HEK293 (cell line): ENCODE results near the gene KIFAP3.

Experiments
- CTCF ChIA-PET: fragments of 350-600 bp; formaldehyde crosslinking; extraction: SDS; loops from one replicate; lab custom pipeline; 2021; ENCODE audit warnings: antibody characterized with exemption; lab: Yijun Ruan, JAX
- POLR2A ChIA-PET: fragments of 300-600 bp; formaldehyde crosslinking; extraction: SDS; loops from one replicate; lab custom pipeline; 2020; ENCODE audit warnings: antibody characterized with exemption, inconsistent platforms; lab: Yijun Ruan, JAX
- H3K27ac ChIP-seq: fragments of 200-500 bp; sonication (Bioruptor generic); 2 replicates; pipeline ENCODE4 v1.5.1; 2014; ENCODE audit warnings: low read depth, low read length, control low read depth, inconsistent platforms; ENCODE audit errors: extremely low read depth
- H3K36me3 ChIP-seq, 2 experiments: fragments of 200-500 bp in 1 of 2; sonication (Bioruptor generic) in 1 of 2; 1 replicate in 1 of 2; 2 replicates in 1 of 2; pipeline ENCODE4 v1.5.1; 2014 to 2017; ENCODE audit warnings: inconsistent platforms in 2 of 2, low read length in 2 of 2; ENCODE audit not compliant: control insufficient read depth in 2 of 2, insufficient read depth in 1 of 2
- H3K4me1 ChIP-seq: fragments of 200-500 bp; sonication (Bioruptor generic); 2 replicates; pipeline ENCODE4 v1.5.1; 2014; ENCODE audit warnings: mild to moderate bottlenecking, low read length, inconsistent platforms; ENCODE audit not compliant: control insufficient read depth, insufficient read depth
- H3K4me3 ChIP-seq: 2 replicates; pipeline ENCODE4 v1.5.1; 2011; ENCODE audit warnings: low read depth, mild to moderate bottlenecking, control low read depth, low read length, moderate library complexity
- H3K9me3 ChIP-seq: fragments of 200-500 bp; sonication (Bioruptor generic); 2 replicates; pipeline ENCODE4 v1.5.1; 2014; ENCODE audit warnings: low read depth, low read length, inconsistent platforms; ENCODE audit not compliant: control insufficient read depth, insufficient read depth
- YY1 ChIP-seq: fragments of 450-650 bp; formaldehyde crosslinking; IDR thresholded peaks from 2 replicates; pipeline ENCODE4 v1.5.1; 2018; ENCODE audit warnings: missing biosample characterization, missing genetic modification characterization
- ZBTB17 ChIP-seq: fragments of 450-650 bp; formaldehyde crosslinking; IDR thresholded peaks from 2 replicates; pipeline ENCODE4 v1.5.1; 2016; ENCODE audit warnings: missing biosample characterization, missing genetic modification characterization
- ZFP3 ChIP-seq: fragments of 450-650 bp; formaldehyde crosslinking; IDR thresholded peaks from 2 replicates; pipeline ENCODE4 v1.5.1; 2016; ENCODE audit warnings: low read depth, missing biosample characterization, missing genetic modification characterization
- ZNF114 ChIP-seq: fragments of 450-650 bp; formaldehyde crosslinking; IDR thresholded peaks from 2 replicates; pipeline ENCODE4 v1.5.0; 2017; ENCODE audit warnings: missing biosample characterization, missing genetic modification characterization
- ZNF157 ChIP-seq: fragments of 450-650 bp; formaldehyde crosslinking; IDR thresholded peaks from 2 replicates; pipeline ENCODE4 v1.5.1; 2016; ENCODE audit warnings: missing biosample characterization, missing genetic modification characterization
- ZNF175 ChIP-seq: fragments of 450-650 bp; formaldehyde crosslinking; IDR thresholded peaks from 2 replicates; pipeline ENCODE4 v1.5.1; 2016; ENCODE audit warnings: missing biosample characterization, missing genetic modification characterization
- ZNF19 ChIP-seq: fragments of 450-650 bp; formaldehyde crosslinking; IDR thresholded peaks from 2 replicates; pipeline ENCODE4; 2016; ENCODE audit warnings: missing biosample characterization, missing genetic modification characterization, low read depth
- ZNF2 ChIP-seq: fragments of 450-650 bp; formaldehyde crosslinking; IDR thresholded peaks from 2 replicates; pipeline ENCODE4 v1.5.1; 2016; ENCODE audit warnings: missing biosample characterization, missing genetic modification characterization
- ZNF214 ChIP-seq: fragments of 450-650 bp; formaldehyde crosslinking; IDR thresholded peaks from 2 replicates; pipeline ENCODE4 v1.5.1; 2017; ENCODE audit warnings: missing biosample characterization, mild to moderate bottlenecking, missing genetic modification characterization, borderline replicate concordance
- ZNF248 ChIP-seq: fragments of 450-650 bp; formaldehyde crosslinking; IDR thresholded peaks from 2 replicates; pipeline ENCODE4 v1.5.1; 2017; ENCODE audit warnings: missing biosample characterization, missing genetic modification characterization
- ZNF391 ChIP-seq: fragments of 450-650 bp; formaldehyde crosslinking; IDR thresholded peaks from 2 replicates; pipeline ENCODE4 v1.5.1; 2016; ENCODE audit warnings: low read depth, missing biosample characterization, missing genetic modification characterization, borderline replicate concordance
- ZNF510 ChIP-seq: fragments of 450-650 bp; formaldehyde crosslinking; IDR thresholded peaks from 2 replicates; pipeline ENCODE4 v1.5.1; 2018; ENCODE audit warnings: mild to moderate bottlenecking, missing genetic modification characterization, missing biosample characterization; ENCODE audit not compliant: insufficient replicate concordance
- ZNF549 ChIP-seq: fragments of 450-650 bp; IDR thresholded peaks from 2 replicates; pipeline ENCODE4 v1.5.1; 2018; ENCODE audit warnings: missing biosample characterization, missing genetic modification characterization, mild to moderate bottlenecking, inconsistent platforms, moderate library complexity
- ZNF555 ChIP-seq: fragments of 450-650 bp; formaldehyde crosslinking; conservative IDR thresholded peaks from 2 replicates; pipeline ENCODE4 v1.5.1; 2017; ENCODE audit warnings: missing biosample characterization, mild to moderate bottlenecking, missing genetic modification characterization, inconsistent platforms
- ZNF600 ChIP-seq: fragments of 450-650 bp; formaldehyde crosslinking; IDR thresholded peaks from 2 replicates; pipeline ENCODE4 v1.5.1; 2016; ENCODE audit warnings: missing biosample characterization, missing genetic modification characterization
- ZNF623 ChIP-seq: fragments of 450-650 bp; formaldehyde crosslinking; IDR thresholded peaks from 2 replicates; pipeline ENCODE4 v1.5.1; 2016; ENCODE audit warnings: missing biosample characterization, missing genetic modification characterization
- ZNF658 ChIP-seq: fragments of 450-650 bp; formaldehyde crosslinking; IDR thresholded peaks from 2 replicates; pipeline ENCODE4; 2016; ENCODE audit warnings: missing biosample characterization, missing genetic modification characterization
- ZNF664 ChIP-seq: fragments of 450-650 bp; formaldehyde crosslinking; IDR thresholded peaks from 2 replicates; pipeline ENCODE4 v1.5.1; 2016; ENCODE audit warnings: missing biosample characterization, missing genetic modification characterization
- ZNF768 ChIP-seq: fragments of 450-650 bp; formaldehyde crosslinking; IDR thresholded peaks from 2 replicates; pipeline ENCODE4 v1.5.1; 2018; ENCODE audit warnings: missing biosample characterization, mild to moderate bottlenecking, missing genetic modification characterization
- ZSCAN16 ChIP-seq: fragments of 450-650 bp; formaldehyde crosslinking; IDR thresholded peaks from 2 replicates; pipeline ENCODE4 v1.5.1; 2016; ENCODE audit warnings: missing biosample characterization, missing genetic modification characterization
- TF ChIP-seq, protein P1 (sequence below): fragments of 450-650 bp; IDR thresholded peaks from 2 replicates; pipeline ENCODE4 v1.5.1; 2018; ENCODE audit warnings: missing biosample characterization, mild to moderate bottlenecking, missing genetic modification characterization
- TF ChIP-seq, protein P2 (sequence below): fragments of 450-650 bp; formaldehyde crosslinking; IDR thresholded peaks from 2 replicates; pipeline ENCODE4 v1.5.1; 2016; ENCODE audit warnings: missing biosample characterization, missing genetic modification characterization
- TF ChIP-seq, protein P3 (sequence below): fragments of 450-650 bp; formaldehyde crosslinking; IDR thresholded peaks from 2 replicates; pipeline ENCODE4 v1.5.1; 2016; ENCODE audit warnings: missing biosample characterization, missing genetic modification characterization

Gene KIFAP3

DNA sequence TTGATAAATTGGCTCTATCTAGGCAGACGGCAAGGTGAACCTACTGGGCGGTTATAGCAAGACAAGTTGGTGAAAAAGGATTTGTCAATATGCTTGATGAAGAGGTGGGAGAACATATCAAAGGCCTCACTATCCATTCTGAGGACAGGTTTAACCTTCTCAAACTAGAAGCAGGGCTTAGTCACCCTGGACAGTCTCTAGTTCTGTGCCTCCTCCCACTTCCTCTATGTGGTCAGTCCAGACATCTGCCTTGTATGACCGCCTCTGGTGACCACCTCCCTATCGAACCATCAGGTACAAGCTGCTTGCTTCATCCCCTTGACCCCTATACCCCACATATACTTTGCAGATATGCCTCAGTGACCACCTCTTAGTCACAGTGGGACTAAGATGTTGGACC is 178.5 kb downstream of the KIFAP3 start:
- ChIA-PET CTCF (interaction anchor here (0.7 kb wide), 1 partner anchor 183 kb away, joined by 3 read pairs; no protein-coding TSS in a partner anchor), POLR2A (no interaction called here)

DNA sequence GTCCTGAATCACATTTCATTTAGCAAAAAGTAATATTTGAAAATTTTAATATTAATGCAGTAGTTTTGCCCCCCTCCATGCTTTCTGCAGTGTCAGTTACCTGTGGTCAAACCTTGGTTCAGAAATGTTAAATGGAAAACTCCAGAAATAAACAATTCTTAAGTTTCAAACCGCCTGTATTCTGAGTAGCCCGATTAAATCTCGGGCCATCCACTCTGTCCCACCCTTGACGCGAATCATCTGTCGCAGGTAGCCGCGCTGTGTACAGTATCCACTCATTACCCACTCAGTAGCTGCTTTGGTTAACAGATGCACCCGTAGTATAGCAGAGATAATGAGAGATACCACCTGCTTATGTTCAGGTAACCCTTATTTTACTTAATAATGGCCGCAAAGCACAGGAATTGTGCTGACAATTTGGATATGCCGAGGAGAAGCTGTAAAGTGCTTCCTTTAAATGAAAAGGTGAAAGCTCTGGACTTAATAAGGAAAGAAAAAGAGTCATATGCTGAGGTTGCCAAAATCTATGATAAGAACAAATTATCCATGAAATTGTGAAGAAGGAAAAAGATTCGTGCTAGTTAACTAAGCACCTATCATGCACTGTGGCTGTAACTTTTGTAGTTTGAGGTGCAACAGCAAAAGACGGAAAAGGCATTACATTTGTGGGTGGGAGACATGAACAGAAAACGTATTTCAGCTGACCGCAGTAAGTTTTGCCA is 179.9 kb downstream of the KIFAP3 start:
- CTCF ChIA-PET, result interaction anchor here (0.5 to 0.9 kb wide), 2 partner anchors 10 to 85 kb away, joined by 3 to 5 read pairs; no protein-coding TSS in a partner anchor
- H3K36me3 ChIP-seq, result no peaks in the 10 kb centered on the region
- no peaks in the 10 kb centered on the region for H3K9me3 ChIP-seq
- POLR2A ChIA-PET, result interaction anchor here (0.7 to 2.3 kb wide), 8 partner anchors 7 to 101 kb away, joined by 3 to 16 read pairs (median 5); partner anchors contain the start of gene METTL18
- peak overlapping the region; percentile 19 for H3K4me3 ChIP-seq
- TF ChIP-seq, protein P1, sequence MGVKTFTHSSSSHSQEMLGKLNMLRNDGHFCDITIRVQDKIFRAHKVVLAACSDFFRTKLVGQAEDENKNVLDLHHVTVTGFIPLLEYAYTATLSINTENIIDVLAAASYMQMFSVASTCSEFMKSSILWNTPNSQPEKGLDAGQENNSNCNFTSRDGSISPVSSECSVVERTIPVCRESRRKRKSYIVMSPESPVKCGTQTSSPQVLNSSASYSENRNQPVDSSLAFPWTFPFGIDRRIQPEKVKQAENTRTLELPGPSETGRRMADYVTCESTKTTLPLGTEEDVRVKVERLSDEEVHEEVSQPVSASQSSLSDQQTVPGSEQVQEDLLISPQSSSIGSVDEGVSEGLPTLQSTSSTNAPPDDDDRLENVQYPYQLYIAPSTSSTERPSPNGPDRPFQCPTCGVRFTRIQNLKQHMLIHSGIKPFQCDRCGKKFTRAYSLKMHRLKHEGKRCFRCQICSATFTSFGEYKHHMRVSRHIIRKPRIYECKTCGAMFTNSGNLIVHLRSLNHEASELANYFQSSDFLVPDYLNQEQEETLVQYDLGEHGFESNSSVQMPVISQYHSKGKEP, result no peak
- TF ChIP-seq ZNF600 (no peak), ZNF664 (tag by site-specific recombination) (peak; percentile 41; the same call in 1 of the 2 replicates)
- H3K27ac ChIP-seq, result no peak overlapping the region
- H3K4me1 ChIP-seq, result peaks cover 17% of the 10 kb centered on the region

More for the DNA sequence above, 178.5 kb downstream of the KIFAP3 start:
- H3K9me3 ChIP-seq, result no peaks in the 10 kb centered on the region
- no peak overlapping the region for H3K4me3 ChIP-seq
- peaks cover 10% of the 10 kb centered on the region; the same call in 1 of the 2 replicates for H3K4me1 ChIP-seq
- no peaks in the 10 kb centered on the region for H3K36me3 ChIP-seq
- no peak overlapping the region for H3K27ac ChIP-seq
- TF ChIP-seq ZNF664 (tag by site-specific recombination) (no peak), ZNF114 (tag by site-specific recombination) (no peak), ZNF768 (no peak), ZNF391 (tag by site-specific recombination) (no peak), ZNF2 (tag by site-specific recombination) (no peak), ZNF175 (tag by site-specific recombination) (no peak), ZNF555 (no peak), ZNF658 (no peak), ZSCAN16 (tag by site-specific recombination) (no peak)

DNA sequence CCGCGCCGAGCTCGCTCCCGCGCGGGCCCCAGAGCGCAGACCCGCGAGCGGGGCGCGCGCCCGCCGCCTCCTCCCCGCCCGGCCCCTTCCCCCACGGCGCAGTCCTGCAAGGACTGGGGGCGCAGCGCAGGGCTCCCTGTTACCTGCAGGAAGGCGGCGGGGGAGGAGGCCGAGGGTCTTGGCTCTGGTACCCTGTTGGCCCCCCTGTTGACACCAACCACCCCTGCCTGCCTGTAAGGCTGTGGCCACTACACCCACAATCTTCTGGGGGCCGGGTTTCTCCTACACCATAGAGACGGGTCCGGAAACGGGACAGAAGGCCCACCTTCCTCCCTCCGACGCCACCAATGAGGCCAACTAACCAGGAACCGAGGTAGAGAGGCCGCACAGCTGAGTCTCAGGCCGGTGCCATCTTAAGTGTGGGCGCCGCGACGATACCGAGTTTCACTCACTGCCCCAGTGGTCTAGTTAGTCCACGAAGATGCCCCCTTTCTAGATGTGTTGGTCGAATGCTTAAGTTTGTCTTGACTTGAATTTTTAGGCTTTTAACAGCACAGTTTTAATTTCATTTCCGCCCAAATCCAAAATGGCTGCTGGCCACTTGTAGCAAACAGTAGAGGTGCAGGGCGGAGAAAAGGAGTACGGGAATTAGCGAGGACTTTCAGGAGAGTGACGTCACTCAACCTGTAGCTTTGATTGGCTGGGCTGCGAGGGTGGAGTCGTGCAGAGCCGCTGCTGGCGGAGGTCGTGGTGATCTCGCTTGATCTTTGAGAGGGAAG is 180.7 kb downstream of the KIFAP3 start, which contains the start of gene SCYL3:
Gene SCYL3, minus strand, starts transcription at position 252 of the 779 bp plus-strand sequence. CDS start 5,056 bp downstream, outside the sequence.
- peak within 1 kb of the TSS; percentile 92 for H3K27ac ChIP-seq
- ChIA-PET CTCF (interaction anchor here (0.6 to 1.3 kb wide), 3 partner anchors 9 to 1005 kb away, joined by 3 to 4 read pairs (median 4); no protein-coding TSS in a partner anchor), POLR2A (interaction anchor here (0.7 to 2.3 kb wide), 8 partner anchors 8 to 101 kb away, joined by 3 to 16 read pairs (median 5); partner anchors contain the start of gene METTL18)
- no peaks in the 10 kb centered on the region for H3K9me3 ChIP-seq
- peak within 1 kb of the TSS; percentile 91 for H3K4me3 ChIP-seq
- no peaks in the 10 kb centered on the region for H3K36me3 ChIP-seq
- H3K4me1 ChIP-seq, result peaks cover 17% of the 10 kb centered on the region
- TF ChIP-seq ZNF214 (tag by site-specific recombination) (no peak), ZNF555 (no peak), ZNF623 (tag by site-specific recombination) (peak; percentile 57), YY1 (peak; percentile 100), ZNF248 (no peak), ZNF19 (no peak), ZNF510 (no peak), ZBTB17 (tag by site-specific recombination) (peak; percentile 99), ZNF391 (tag by site-specific recombination) (peak; percentile 89), ZNF549 (tag by site-specific recombination) (no peak), ZFP3 (tag by site-specific recombination) (no peak), ZNF157 (tag by site-specific recombination) (no peak)
- TF ChIP-seq, protein P2, sequence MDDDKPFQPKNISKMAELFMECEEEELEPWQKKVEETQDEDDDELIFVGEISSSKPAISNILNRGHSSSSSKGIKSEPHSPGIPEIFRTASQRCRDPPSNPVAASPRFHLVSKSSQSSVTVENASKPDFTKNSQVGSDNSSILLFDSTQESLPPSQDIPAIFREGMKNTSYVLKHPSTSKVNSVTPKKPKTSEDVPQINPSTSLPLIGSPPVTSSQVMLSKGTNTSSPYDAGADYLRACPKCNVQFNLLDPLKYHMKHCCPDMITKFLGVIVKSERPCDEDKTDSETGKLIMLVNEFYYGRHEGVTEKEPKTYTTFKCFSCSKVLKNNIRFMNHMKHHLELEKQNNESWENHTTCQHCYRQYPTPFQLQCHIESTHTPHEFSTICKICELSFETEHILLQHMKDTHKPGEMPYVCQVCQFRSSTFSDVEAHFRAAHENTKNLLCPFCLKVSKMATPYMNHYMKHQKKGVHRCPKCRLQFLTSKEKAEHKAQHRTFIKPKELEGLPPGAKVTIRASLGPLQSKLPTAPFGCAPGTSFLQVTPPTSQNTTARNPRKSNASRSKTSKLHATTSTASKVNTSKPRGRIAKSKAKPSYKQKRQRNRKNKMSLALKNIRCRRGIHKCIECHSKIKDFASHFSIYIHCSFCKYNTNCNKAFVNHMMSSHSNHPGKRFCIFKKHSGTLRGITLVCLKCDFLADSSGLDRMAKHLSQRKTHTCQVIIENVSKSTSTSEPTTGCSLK, result no peak
- TF ChIP-seq, protein P3, sequence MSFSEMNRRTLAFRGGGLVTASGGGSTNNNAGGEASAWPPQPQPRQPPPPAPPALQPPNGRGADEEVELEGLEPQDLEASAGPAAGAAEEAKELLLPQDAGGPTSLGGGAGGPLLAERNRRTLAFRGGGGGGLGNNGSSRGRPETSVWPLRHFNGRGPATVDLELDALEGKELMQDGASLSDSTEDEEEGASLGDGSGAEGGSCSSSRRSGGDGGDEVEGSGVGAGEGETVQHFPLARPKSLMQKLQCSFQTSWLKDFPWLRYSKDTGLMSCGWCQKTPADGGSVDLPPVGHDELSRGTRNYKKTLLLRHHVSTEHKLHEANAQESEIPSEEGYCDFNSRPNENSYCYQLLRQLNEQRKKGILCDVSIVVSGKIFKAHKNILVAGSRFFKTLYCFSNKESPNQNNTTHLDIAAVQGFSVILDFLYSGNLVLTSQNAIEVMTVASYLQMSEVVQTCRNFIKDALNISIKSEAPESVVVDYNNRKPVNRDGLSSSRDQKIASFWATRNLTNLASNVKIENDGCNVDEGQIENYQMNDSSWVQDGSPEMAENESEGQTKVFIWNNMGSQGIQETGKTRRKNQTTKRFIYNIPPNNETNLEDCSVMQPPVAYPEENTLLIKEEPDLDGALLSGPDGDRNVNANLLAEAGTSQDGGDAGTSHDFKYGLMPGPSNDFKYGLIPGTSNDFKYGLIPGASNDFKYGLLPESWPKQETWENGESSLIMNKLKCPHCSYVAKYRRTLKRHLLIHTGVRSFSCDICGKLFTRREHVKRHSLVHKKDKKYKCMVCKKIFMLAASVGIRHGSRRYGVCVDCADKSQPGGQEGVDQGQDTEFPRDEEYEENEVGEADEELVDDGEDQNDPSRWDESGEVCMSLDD, result peak; percentile 93
